PC-3 (cell line): ENCODE measurements around the gene MAGI1. TPM values are rescaled to one million over a fixed set of nuclear protein-coding genes. Genes with fewer than 3 reads are reported as not detected.
A peak's percentile ranks its signal among the peaks of the same experiment; 100 is the strongest.
"Not testable (repeated sequence)": the region's sequence is repeated elsewhere in the genome, so short reads cannot be mapped to it uniquely, and the experiment has no call there.

Experiments
- ATAC-seq: fragments of 200-7000 bp; cut with Tn5 transposase; 2 replicates; pipeline ENCODE4 v1.9.1; 2020; ENCODE audit warnings: mild to moderate bottlenecking, moderate library complexity
- BruUV-seq: library from RNA; stranded (reverse); fragments of 400-500 nt; replicated peaks from 2 replicates; lab custom pipeline; 2021; lab: Mats Ljungman, UMichigan
- CTCF ChIA-PET: fragments of 300-600 bp; sonication (Branson Sonifier 250); formaldehyde crosslinking; loops from one replicate; lab custom pipeline; 2022; ENCODE audit warnings: antibody characterized with exemption; lab: Charles Lee
- POLR2A ChIA-PET: fragments of 300-600 bp; sonication (Branson Sonifier 250); formaldehyde crosslinking; loops from one replicate; lab custom pipeline; 2022; ENCODE audit warnings: antibody characterized with exemption; ENCODE audit not compliant: unreplicated experiment; lab: Charles Lee
- DNase-seq: peaks from one replicate; pipeline ENCODE4 v3.0.0-alpha.2; 2015
- H2AFZ ChIP-seq: fragments of 300-600 bp; sonication (generic); 2 replicates; pipeline ENCODE4 v1.6.0; 2016; ENCODE audit warnings: antibody characterized with exemption, low read length
- H3F3A ChIP-seq: fragments of 300-600 bp; sonication (generic); one replicate; pipeline ENCODE4 v1.6.0; 2017; ENCODE audit warnings: antibody characterized with exemption, low read length, control low read depth, mild to moderate bottlenecking; ENCODE audit not compliant: unreplicated experiment
- H3K27ac ChIP-seq: fragments of 300-600 bp; sonication (generic); 2 replicates; pipeline ENCODE4 v1.5.1; 2016; ENCODE audit warnings: mild to moderate bottlenecking, low read length
- H3K27me3 ChIP-seq: fragments of 300-600 bp; sonication (generic); 2 replicates; pipeline ENCODE4 v1.6.1; 2016; ENCODE audit warnings: low read length, mixed read lengths
- H3K36me3 ChIP-seq: fragments of 300-600 bp; sonication (generic); 2 replicates; pipeline ENCODE4 v1.6.1; 2016; ENCODE audit warnings: low read depth, mixed run types, low read length, mixed read lengths
- H3K4me1 ChIP-seq: fragments of 300-600 bp; sonication (generic); 2 replicates; pipeline ENCODE4 v1.5.1; 2016; ENCODE audit warnings: low read length; ENCODE audit not compliant: insufficient read depth
- H3K4me2 ChIP-seq: fragments of 300-600 bp; sonication (generic); 2 replicates; pipeline ENCODE4 v1.6.0; 2016; ENCODE audit warnings: low read length
- H3K4me3 ChIP-seq: fragments of 300-600 bp; sonication (generic); 2 replicates; pipeline ENCODE4 v1.5.1; 2016; ENCODE audit warnings: mild to moderate bottlenecking, low read length, mixed read lengths
- H3K79me2 ChIP-seq: fragments of 300-600 bp; sonication (generic); 2 replicates; pipeline ENCODE4 v1.6.1; 2017; ENCODE audit warnings: low read length, mixed read lengths
- H3K9ac ChIP-seq: fragments of 300-600 bp; sonication (generic); 2 replicates; pipeline ENCODE4 v1.6.0; 2016; ENCODE audit warnings: mild to moderate bottlenecking, low read length
- H3K9me2 ChIP-seq: fragments of 300-600 bp; sonication (generic); replicated peaks from 2 replicates; pipeline ENCODE4 v1.6.1; 2016; ENCODE audit warnings: mixed run types, low read length, mixed read lengths
- H3K9me3 ChIP-seq: fragments of 300-600 bp; sonication (generic); 2 replicates; pipeline ENCODE4 v1.6.1; 2016; ENCODE audit warnings: low read length, mixed read lengths
- H4K20me1 ChIP-seq: fragments of 300-600 bp; sonication (generic); 2 replicates; pipeline ENCODE4 v1.6.1; 2016; ENCODE audit warnings: low read length, mixed read lengths
- CTCF ChIP-seq: fragments of 300-600 bp; sonication (generic); conservative IDR thresholded peaks from 2 replicates; pipeline ENCODE4 v1.5.1; 2017; ENCODE audit warnings: antibody characterized with exemption, low read depth, mild to moderate bottlenecking, low read length
- EZH2 ChIP-seq: fragments of 300-600 bp; sonication (generic); IDR thresholded peaks from one replicate; pipeline ENCODE4 v1.6.1; 2017; ENCODE audit warnings: antibody characterized with exemption, mild to moderate bottlenecking, low read length; ENCODE audit not compliant: unreplicated experiment
- EZH2phosphoT487 ChIP-seq: fragments of 300-600 bp; sonication (generic); IDR thresholded peaks from 2 replicates; pipeline ENCODE4 v1.6.1; 2018; ENCODE audit warnings: mild to moderate bottlenecking, antibody characterized with exemption, low read length, borderline replicate concordance
- intact Hi-C: fragments of 100-400 bp; cut with micrococcal nuclease; formaldehyde crosslinking; loops from 2 replicates; pipeline ENCODE4 v1.9.0; 2023
- total RNA-seq: library from RNA; depleted of rRNA; stranded (reverse); fragments of >200 nt; gene quantifications from 2 replicates; pipeline ENCODE4 v1.2.3, GENCODE V29; 2014

MAGI1 gene
- total RNA-seq, 1 experiment from 2014 or later = 8.9 TPM

- peak; percentile 10 for DNase-seq
- ATAC-seq = peak; percentile 54
- Histone ChIP-seq H3K36me3 (no peaks in the 10 kb centered on the region), H3K9ac (no peak overlapping the region), H3K79me2 (no peaks in the 10 kb centered on the region), H3K27me3 (no peaks in the 10 kb centered on the region), H3F3A (no peaks in the 10 kb centered on the region), H3K4me2 (no peak overlapping the region), H3K27ac (no peak overlapping the region), H3K9me2 (no peaks in the 10 kb centered on the region), H2AFZ (no peak overlapping the region), H3K9me3 (no peaks in the 10 kb centered on the region), H3K4me3 (no peak overlapping the region), H3K4me1 (no peaks in the 10 kb centered on the region), H4K20me1 (no peaks in the 10 kb centered on the region)
- ChIA-PET CTCF (no interaction called here), POLR2A (no interaction called here)
- BruUV-seq = no TSS peak
- no peak for TF ChIP-seq CTCF
- TF ChIP-seq EZH2phosphoT487 = no peak
- TF ChIP-seq EZH2 = no peak
- intact Hi-C loops = no loop called here
Measured at GRCh38 chr3:65545429-65545828, 493.3 kb downstream of the MAGI1 start.

GRCh38 chr3:65543391-65543790 lies 495.3 kb downstream of the MAGI1 start:
- DNase-seq, BruUV-seq, H3K4me1 ChIP-seq, H3K9ac ChIP-seq, ATAC-seq, H3K9me2 ChIP-seq, H4K20me1 ChIP-seq, H3K4me3 ChIP-seq, H3K4me2 ChIP-seq, H3F3A ChIP-seq, H3K9me3 ChIP-seq, H3K27ac ChIP-seq, intact Hi-C loops, H3K79me2 ChIP-seq, H2AFZ ChIP-seq, POLR2A ChIA-PET, CTCF ChIA-PET, H3K27me3 ChIP-seq, H3K36me3 ChIP-seq: not testable (repeated sequence)

- intact Hi-C loops = no loop called here
- Histone ChIP-seq H3K4me1 (no peaks in the 10 kb centered on the region), H3F3A (no peaks in the 10 kb centered on the region), H3K36me3 (no peaks in the 10 kb centered on the region), H2AFZ (no peak overlapping the region), H3K9me3 (no peaks in the 10 kb centered on the region), H3K9me2 (no peaks in the 10 kb centered on the region), H3K27me3 (no peaks in the 10 kb centered on the region), H3K27ac (no peak overlapping the region), H4K20me1 (no peaks in the 10 kb centered on the region), H3K79me2 (no peaks in the 10 kb centered on the region), H3K9ac (no peak overlapping the region), H3K4me3 (no peak overlapping the region), H3K4me2 (no peak overlapping the region)
- TF ChIP-seq CTCF (no peak), EZH2 (no peak), EZH2phosphoT487 (no peak)
- ATAC-seq = no peak
- DNase-seq = no peak
- ChIA-PET CTCF (no interaction called here), POLR2A (no interaction called here)
- BruUV-seq = no TSS peak
Measured at GRCh38 chr3:65540666-65541065, 498.1 kb downstream of the MAGI1 start.
